A673 (cell line): ENCODE results near the gene REV3L.

Experiments used
- EZH2 ChIP-seq: fragments of 200-600 bp; sonication (generic); IDR thresholded peaks from 2 replicates; pipeline ENCODE4 v1.6.1; 2017; ENCODE audit warnings: borderline replicate concordance, low read depth, mild to moderate bottlenecking, mixed read lengths, antibody characterized with exemption, low read length; ENCODE audit not compliant: poor library complexity, severe bottlenecking
- TF ChIP-seq, protein P1 (sequence below): fragments of 300-800, 200-600 bp; sonication (generic); conservative IDR thresholded peaks from 2 replicates; pipeline ENCODE4 v1.5.1; 2017; ENCODE audit warnings: low read depth, mild to moderate bottlenecking, antibody characterized with exemption, low read length, moderate library complexity, mixed read lengths

GRCh38 chr6:111326563-111326962 is 156.5 kb downstream of the REV3L start:
- TF ChIP-seq, protein P1, sequence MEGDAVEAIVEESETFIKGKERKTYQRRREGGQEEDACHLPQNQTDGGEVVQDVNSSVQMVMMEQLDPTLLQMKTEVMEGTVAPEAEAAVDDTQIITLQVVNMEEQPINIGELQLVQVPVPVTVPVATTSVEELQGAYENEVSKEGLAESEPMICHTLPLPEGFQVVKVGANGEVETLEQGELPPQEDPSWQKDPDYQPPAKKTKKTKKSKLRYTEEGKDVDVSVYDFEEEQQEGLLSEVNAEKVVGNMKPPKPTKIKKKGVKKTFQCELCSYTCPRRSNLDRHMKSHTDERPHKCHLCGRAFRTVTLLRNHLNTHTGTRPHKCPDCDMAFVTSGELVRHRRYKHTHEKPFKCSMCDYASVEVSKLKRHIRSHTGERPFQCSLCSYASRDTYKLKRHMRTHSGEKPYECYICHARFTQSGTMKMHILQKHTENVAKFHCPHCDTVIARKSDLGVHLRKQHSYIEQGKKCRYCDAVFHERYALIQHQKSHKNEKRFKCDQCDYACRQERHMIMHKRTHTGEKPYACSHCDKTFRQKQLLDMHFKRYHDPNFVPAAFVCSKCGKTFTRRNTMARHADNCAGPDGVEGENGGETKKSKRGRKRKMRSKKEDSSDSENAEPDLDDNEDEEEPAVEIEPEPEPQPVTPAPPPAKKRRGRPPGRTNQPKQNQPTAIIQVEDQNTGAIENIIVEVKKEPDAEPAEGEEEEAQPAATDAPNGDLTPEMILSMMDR: no peak
- TF ChIP-seq EZH2: no peak
